Non-pigmented ciliary epithelial cell (primary cell): ENCODE results near the gene SNAP91.
"Not testable (repeated sequence)": the region's sequence is repeated elsewhere in the genome, so short reads cannot be mapped to it uniquely, and the experiment has no call there.

Experiments
- DNase-seq: peaks from one replicate; pipeline ENCODE4 v3.0.0-alpha.2; 2010; ENCODE audit warnings: low read depth

Gene SNAP91

DNA sequence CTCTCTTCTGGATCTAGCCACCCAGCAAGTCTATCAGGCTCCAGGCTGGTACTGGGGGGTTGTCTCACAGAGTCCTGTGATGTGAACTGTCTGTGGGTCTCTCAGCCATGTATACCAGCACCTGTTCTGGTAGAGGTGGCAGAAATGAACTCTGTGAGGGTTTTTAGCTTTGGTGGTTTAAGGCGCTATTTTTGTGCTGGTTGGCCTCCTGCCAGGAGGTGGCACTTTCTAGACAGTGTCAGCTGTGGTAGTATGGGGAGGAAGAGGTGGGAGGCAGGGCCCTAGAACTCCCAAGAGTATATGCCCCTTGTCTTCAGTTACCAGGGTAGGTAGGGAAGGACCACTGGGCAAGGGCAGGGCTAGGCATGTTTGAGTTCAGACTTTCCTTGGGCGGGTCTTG lies 75.8 kb downstream of the SNAP91 start:
- DNase-seq = no peak

DNA sequence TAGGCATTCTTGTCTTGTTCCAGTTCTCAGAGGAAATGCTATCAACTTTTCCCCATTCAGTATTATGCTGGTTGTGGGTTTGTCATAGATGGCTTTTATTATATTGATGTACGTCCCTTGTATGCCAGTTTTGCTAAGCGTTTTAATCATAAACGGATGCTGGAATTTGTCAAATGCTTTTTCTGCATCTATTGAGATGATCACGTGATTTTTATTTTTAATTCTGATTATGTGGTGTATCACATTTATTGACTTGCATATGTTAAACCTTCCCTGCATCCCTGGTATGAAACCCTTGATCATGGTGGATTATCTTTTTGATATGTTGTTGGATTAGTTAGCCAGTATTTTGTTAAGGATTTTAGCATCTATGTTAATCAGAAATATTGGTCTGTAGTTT lies 79.0 kb downstream of the SNAP91 start:
- DNase-seq = not testable (repeated sequence)

GRCh38 chr6:83615025-83615999 lies 93.6 kb downstream of the SNAP91 start:
- DNase-seq = peak; percentile 13

DNA sequence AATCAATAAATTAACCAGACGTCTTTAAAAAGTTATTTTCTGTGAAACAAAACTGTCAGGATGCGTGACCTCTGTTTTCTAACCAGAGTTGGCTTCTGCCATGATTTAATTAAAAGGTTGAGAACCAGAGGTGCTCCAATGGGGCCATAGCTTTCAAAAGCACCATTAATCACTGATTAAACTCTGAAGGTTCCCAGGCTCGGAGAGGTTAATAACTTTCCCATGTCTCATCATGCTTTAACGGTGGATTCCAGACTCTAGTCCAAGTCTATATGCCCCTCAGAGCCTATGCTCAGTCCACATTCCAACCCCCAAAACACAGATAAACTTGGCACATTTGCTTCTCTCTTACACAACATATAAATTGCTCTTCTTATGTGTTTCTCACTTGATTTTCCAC lies 95.5 kb downstream of the SNAP91 start:
- no peak for DNase-seq

GRCh38 chr6:83609248-83609647 lies 99.7 kb downstream of the SNAP91 start:
- no peak for DNase-seq

DNA sequence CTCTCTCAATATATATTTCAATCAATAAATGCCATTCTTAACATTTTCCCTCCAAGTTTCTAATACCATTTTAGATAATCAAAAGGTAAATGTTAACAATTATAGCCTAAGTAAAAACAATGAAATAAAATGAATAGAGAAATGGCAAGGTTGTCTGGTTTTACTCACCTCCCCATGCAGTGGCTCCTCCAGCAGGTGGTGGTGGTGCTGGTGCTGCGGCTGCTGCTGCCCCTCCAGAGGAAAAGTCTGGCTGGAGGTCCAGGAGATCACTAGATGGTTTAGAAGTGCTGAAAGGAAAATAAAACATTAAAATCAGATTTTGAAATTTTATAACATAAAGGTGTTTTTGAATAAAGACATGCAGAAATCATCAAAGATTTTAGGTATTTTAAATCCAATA lies 103.4 kb downstream of the SNAP91 start:
- no peak for DNase-seq

- no peak for DNase-seq
These were observed 105.3 kb downstream of the SNAP91 start for GRCh38 chr6:83603551-83603950.

DNA sequence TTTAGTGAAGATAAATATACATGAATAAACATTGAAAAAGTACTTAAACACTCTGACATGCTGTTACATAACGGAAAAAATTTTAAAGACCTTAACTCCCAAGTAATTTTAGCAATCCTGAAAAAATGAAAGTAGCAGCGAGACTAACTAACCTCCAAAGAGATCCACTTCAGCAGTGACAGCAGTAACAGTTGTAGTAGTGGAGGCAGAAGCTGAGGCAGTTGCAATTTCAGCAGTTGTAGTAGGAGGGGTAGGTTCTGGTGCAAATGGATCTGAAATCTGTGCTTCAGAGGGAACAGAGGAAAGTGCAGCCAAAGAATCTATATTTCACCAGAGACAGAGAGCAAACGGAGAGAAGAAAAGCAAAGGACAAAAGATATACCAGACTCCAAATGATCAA lies 107.8 kb downstream of the SNAP91 start:
- DNase-seq = no peak

GRCh38 chr6:83600459-83600858 lies 108.4 kb downstream of the SNAP91 start:
- DNase-seq = no peak

DNA sequence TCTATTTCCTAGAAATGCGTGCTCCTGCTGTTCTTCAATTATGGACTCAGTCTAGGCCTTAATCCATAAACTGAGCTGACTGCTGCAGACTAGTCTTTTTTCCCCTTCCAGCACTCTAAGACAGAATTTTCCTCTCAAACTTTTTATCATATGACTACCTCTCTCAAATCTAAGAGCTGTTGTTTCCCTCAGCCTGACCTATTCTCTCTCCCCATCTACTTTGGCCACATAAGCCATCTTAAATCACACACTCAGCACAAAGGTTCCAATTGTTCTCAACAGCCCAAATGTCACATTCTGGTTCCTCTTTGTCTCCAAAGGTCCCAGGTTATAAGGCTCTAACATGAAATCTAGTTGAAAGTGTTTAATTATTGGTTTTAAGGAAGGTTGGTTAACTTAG lies 111.4 kb downstream of the SNAP91 start:
- no peak for DNase-seq

- DNase-seq = no peak
These were observed 111.8 kb downstream of the SNAP91 start for GRCh38 chr6:83597051-83597450.

GRCh38 chr6:83594941-83595340 lies 114.0 kb downstream of the SNAP91 start:
- DNase-seq = no peak

- DNase-seq = no peak
These were observed 115.5 kb downstream of the SNAP91 start for GRCh38 chr6:83593395-83593785.

DNA sequence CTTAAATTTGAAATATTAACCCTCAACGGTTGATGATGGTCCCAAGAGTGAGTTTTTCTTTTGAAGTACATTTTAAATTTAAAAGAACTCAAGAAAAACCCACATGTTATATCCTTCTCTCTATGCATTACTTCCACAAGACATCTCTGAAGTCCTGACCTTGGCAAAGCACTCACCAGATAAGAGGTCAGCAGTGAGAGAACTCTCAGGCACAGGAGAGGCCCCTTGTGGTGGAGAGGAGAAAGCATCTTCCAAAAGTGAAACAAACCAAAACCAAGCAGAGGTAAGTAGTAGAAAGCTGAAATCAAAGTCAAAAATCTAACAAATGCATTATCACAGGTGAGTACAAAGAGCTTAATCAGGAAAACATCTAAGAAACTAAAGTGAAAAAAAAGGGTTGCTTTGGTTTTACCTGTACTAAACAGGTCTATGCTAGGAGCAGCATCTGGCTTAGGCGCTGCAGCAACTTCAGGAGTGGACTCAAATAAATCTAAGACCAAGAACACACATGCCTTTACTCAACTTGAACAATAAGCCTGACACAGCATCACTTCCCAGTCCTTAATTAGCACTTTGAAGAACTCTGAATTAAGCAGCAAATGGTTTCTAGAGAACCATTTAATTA lies 116.0 kb downstream of the SNAP91 start:
- DNase-seq = no peak

- no peak for DNase-seq
These were observed 118.5 kb downstream of the SNAP91 start for GRCh38 chr6:83590416-83590815.

GRCh38 chr6:83589076-83589475 lies 119.8 kb downstream of the SNAP91 start:
- no peak for DNase-seq

GRCh38 chr6:83578057-83578456 lies 130.8 kb downstream of the SNAP91 start:
- DNase-seq = no peak

DNA sequence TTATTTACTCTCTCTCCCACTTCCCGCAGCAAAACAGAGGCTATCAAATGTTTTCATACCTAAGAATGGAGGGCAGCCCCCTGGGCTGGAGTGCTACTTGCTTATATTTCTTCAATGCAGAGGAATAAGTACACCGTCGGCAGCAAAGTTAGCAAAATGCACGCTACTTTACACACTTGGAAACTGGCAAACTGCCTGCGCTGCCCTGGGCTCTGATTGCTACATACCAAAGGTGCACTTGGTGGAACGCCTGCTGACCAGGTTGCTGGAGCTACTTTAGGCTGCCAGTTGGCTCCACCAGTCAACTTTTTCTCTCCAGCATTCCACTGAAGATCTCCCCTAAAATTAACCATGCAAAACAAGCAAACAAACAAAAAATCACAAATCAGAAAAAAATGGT lies 134.1 kb downstream of the SNAP91 start:
- no peak for DNase-seq

DNA sequence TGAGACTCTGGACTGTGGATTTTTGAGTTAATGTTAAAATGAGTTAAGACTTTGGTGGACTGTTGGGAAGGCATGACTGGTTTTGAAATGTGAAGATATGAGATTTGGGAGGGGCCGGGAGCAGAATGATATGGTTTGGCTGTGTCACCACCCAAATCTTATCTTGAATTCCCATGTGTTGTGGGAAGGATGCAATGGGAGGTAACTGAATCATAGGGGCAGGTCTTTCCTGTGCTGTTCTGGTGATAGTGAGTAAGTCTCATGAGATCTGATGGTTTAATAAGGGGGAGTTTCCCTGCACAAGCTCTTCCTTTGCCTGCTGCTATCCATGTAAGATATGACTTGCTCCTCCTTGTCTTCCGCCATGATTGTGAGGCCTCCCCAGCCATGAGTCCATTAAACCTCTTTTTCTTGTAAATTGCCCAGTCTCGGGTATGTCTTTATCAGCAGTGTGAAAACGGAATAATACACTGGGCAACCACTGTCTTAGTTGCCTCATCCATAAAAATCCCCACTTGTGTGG lies 137.2 kb downstream of the SNAP91 start:
- not testable (repeated sequence) for DNase-seq

DNA sequence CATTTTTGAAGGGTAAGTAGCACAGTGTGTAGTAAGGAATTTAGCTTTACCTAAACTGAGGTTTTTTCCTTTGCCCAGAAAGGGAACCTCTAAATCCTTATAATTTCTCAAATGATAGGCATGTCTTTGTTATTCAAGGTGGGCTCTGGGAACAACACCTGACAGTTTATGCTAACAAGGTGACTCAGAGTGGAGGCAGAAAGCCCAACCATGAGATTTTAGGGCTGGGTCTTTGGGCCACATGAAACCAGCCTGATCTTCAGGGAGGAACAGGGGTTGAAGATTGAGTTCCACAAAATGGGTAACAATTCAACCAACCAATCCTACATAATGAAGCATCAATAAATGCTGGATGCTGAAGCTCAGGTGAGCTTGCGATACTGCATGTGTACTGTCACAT lies 149.9 kb downstream of the SNAP91 start:
- no peak for DNase-seq

- no peak for DNase-seq
These were observed 152.0 kb downstream of the SNAP91 start for GRCh38 chr6:83556871-83557270.

- DNase-seq = not testable (repeated sequence)
These were observed 157.2 kb downstream of the SNAP91 start for GRCh38 chr6:83551748-83552147.

GRCh38 chr6:83550482-83550881 lies 158.4 kb downstream of the SNAP91 start:
- not testable (repeated sequence) for DNase-seq
